Naive thymus-derived CD8-positive, alpha-beta T cell (primary cell): ENCODE data around the gene GRIN1. TPM values are rescaled to one million over a fixed set of nuclear protein-coding genes. Genes with fewer than 3 reads are reported as not detected.
A peak's percentile ranks its signal among the peaks of the same experiment; 100 is the strongest.

Experiments used
- ATAC-seq, 2 donors: fragments of 150-1000 bp; cut with Tn5 transposase in 1 of 2; sonication (Bioruptor Pico), chemical (Tn5 transposase) in 1 of 2; 1 replicate in 1 of 2; 2 replicates in 1 of 2; pipeline ENCODE4 v1.10.0; 2021; ENCODE audit warnings: mild to moderate bottlenecking in 2 of 2, moderate library complexity in 2 of 2
- POLR2A ChIA-PET: fragments of 350-600 bp; sonication (Branson Sonifier 250); formaldehyde crosslinking; loops from one replicate; lab custom pipeline; 2021; ENCODE audit warnings: antibody characterized with exemption; lab: Charles Lee
- DNase-seq, 10 donors: peaks; one replicate each; pipeline versions ENCODE4 v3.0.0 to v3.0.0-alpha.2; 2020 to 2022
- H3K27ac Mint-ChIP-seq, 10 donors: one replicate each; pipeline ENCODE4 v1.8.0; 2020 to 2022; ENCODE audit warnings: mild to moderate bottlenecking in 10 of 10, mixed read lengths in 10 of 10, moderate library complexity in 4 of 10, inconsistent platforms in 1 of 10
- H3K27me3 Mint-ChIP-seq, 5 donors: one replicate each; pipeline ENCODE4 v1.8.0; 2021 to 2022; ENCODE audit warnings: mixed read lengths in 5 of 5
- H3K36me3 Mint-ChIP-seq, 3 donors: one replicate each; pipeline ENCODE4 v1.8.0; 2020 to 2022; ENCODE audit warnings: mixed read lengths in 3 of 3, mild to moderate bottlenecking in 2 of 3, inconsistent platforms in 1 of 3
- H3K4me1 Mint-ChIP-seq, 4 donors: one replicate each; pipeline ENCODE4 v1.8.0; 2021 to 2022; ENCODE audit warnings: mixed read lengths in 4 of 4
- H3K4me3 Mint-ChIP-seq, 10 donors: one replicate each; pipeline ENCODE4 v1.8.0; 2020 to 2022; ENCODE audit warnings: mild to moderate bottlenecking in 10 of 10, mixed read lengths in 10 of 10, moderate library complexity in 6 of 10, inconsistent platforms in 1 of 10
- H3K9me3 Mint-ChIP-seq, 9 donors: one replicate each; pipeline ENCODE4 v1.8.0; 2020 to 2022; ENCODE audit warnings: mixed read lengths in 9 of 9, mild to moderate bottlenecking in 3 of 9, inconsistent platforms in 1 of 9, moderate library complexity in 1 of 9
- polyA plus RNA-seq, 3 donors: library from polyadenylated mRNA; unstranded; fragments of 300-500 nt; fragmentation: Illumina TruSeq; gene quantifications; one replicate each; pipeline ENCODE4 v1.2.3, GENCODE V29; 2021
- total RNA-seq, 8 experiments: library from RNA in 2 of 8; stranded (reverse) in 2 of 8; gene quantifications; one replicate each; pipeline ENCODE4 v1.2.3 and lab custom pipeline; 2021 to 2026

Gene GRIN1
- total and polyA plus RNA-seq, 5 experiments from 2014 or later = not detected

- DNase-seq (no peak), ATAC-seq (no peak)
- Mint-ChIP-seq H3K9me3 (peaks cover 0 to 2% (median 0%) of the 10 kb centered on the region in 9 donors), H3K4me3 (no peak overlapping the region), H3K4me1 (peaks cover 0 to 5% (median 4%) of the 10 kb centered on the region in 4 donors), H3K27ac (no peak overlapping the region), H3K27me3 (peaks cover 5 to 37% (median 17%) of the 10 kb centered on the region in 5 donors), H3K36me3 (no peaks in the 10 kb centered on the region)
- POLR2A ChIA-PET = no interaction called here
Observed at GRCh38 chr9:137147091-137147792, 8.3 kb downstream of the GRIN1 start.

GRCh38 chr9:137147793-137148160 is 8.8 kb downstream of the GRIN1 start:
- ATAC-seq = no peak
- Mint-ChIP-seq H3K27ac (no peak overlapping the region), H3K4me1 (peaks cover 0 to 5% (median 3%) of the 10 kb centered on the region in 4 donors), H3K27me3 (peaks cover 3 to 32% (median 12%) of the 10 kb centered on the region in 5 donors), H3K9me3 (peaks cover 0 to 2% (median 0%) of the 10 kb centered on the region in 9 donors), H3K4me3 (no peak overlapping the region), H3K36me3 (no peaks in the 10 kb centered on the region)
- no peak for DNase-seq
- POLR2A ChIA-PET = no interaction called here

GRCh38 chr9:137148242-137148641 is 9.3 kb downstream of the GRIN1 start:
- no peak overlapping the region for H3K27ac Mint-ChIP-seq
- peaks cover 0 to 2% (median 0%) of the 10 kb centered on the region in 9 donors for H3K9me3 Mint-ChIP-seq
- peaks cover 0 to 5% (median 3%) of the 10 kb centered on the region in 4 donors for H3K4me1 Mint-ChIP-seq
- ATAC-seq (no peak), DNase-seq (no peak)
- no peaks in the 10 kb centered on the region for H3K36me3 Mint-ChIP-seq
- POLR2A ChIA-PET = no interaction called here
- peaks cover 3 to 27% (median 11%) of the 10 kb centered on the region in 5 donors for H3K27me3 Mint-ChIP-seq
- H3K4me3 Mint-ChIP-seq = no peak overlapping the region

- Mint-ChIP-seq H3K27me3 (peaks cover 3 to 23% (median 7%) of the 10 kb centered on the region in 5 donors), H3K4me1 (peaks cover 0 to 5% (median 3%) of the 10 kb centered on the region in 4 donors), H3K27ac (no peak overlapping the region), H3K36me3 (no peaks in the 10 kb centered on the region), H3K9me3 (peaks cover 0 to 2% (median 0%) of the 10 kb centered on the region in 9 donors), H3K4me3 (no peak overlapping the region)
- POLR2A ChIA-PET = no interaction called here
- ATAC-seq (no peak), DNase-seq (no peak)
Observed at GRCh38 chr9:137148661-137149060, 9.7 kb downstream of the GRIN1 start.

- DNase-seq = no peak
- POLR2A ChIA-PET = no interaction called here
- peaks cover 3 to 16% (median 6%) of the 10 kb centered on the region in 5 donors for H3K27me3 Mint-ChIP-seq
- H3K4me1 Mint-ChIP-seq = peaks cover 0 to 5% (median 3%) of the 10 kb centered on the region in 4 donors
- no peak overlapping the region for H3K27ac Mint-ChIP-seq
- H3K36me3 Mint-ChIP-seq = no peaks in the 10 kb centered on the region
- no peak for ATAC-seq
- no peak overlapping the region for H3K4me3 Mint-ChIP-seq
- peaks cover 0 to 2% (median 0%) of the 10 kb centered on the region in 9 donors for H3K9me3 Mint-ChIP-seq
Observed at GRCh38 chr9:137149363-137149762, 10.4 kb downstream of the GRIN1 start.

GRCh38 chr9:137149942-137150616 is 11.1 kb downstream of the GRIN1 start:
- DNase-seq (no peak), ATAC-seq (no peak)
- Mint-ChIP-seq H3K9me3 (peaks cover 0 to 2% (median 0%) of the 10 kb centered on the region in 9 donors), H3K27ac (peak overlapping the region in 1 of 10 donors; percentile 43), H3K36me3 (no peaks in the 10 kb centered on the region), H3K4me3 (no peak overlapping the region), H3K4me1 (peaks cover 0 to 5% (median 3%) of the 10 kb centered on the region in 4 donors), H3K27me3 (peaks cover 4 to 16% (median 6%) of the 10 kb centered on the region in 5 donors)
- POLR2A ChIA-PET = no interaction called here

GRCh38 chr9:137150617-137151457 is 11.9 kb downstream of the GRIN1 start:
- peaks cover 4 to 24% (median 8%) of the 10 kb centered on the region in 5 donors for H3K27me3 Mint-ChIP-seq
- peak overlapping the region in 3 of 10 donors; percentile 27 to 83 (median 48) for H3K27ac Mint-ChIP-seq
- H3K4me1 Mint-ChIP-seq = peaks cover 0 to 5% (median 3%) of the 10 kb centered on the region in 4 donors
- no peak overlapping the region for H3K4me3 Mint-ChIP-seq
- ATAC-seq (peak in 1 of 2 donors; percentile 12), DNase-seq (peak in 1 of 10 donors; percentile 36)
- H3K9me3 Mint-ChIP-seq = peaks cover 0 to 2% (median 0%) of the 10 kb centered on the region in 9 donors
- POLR2A ChIA-PET = interaction anchor here (1.0 kb wide), 1 partner anchor 21 kb away, joined by 3 read pairs; no protein-coding TSS in a partner anchor
- H3K36me3 Mint-ChIP-seq = no peaks in the 10 kb centered on the region

GRCh38 chr9:137152844-137153405 is 14.0 kb downstream of the GRIN1 start:
- Mint-ChIP-seq H3K27me3 (peaks cover 1 to 30% (median 4%) of the 10 kb centered on the region in 5 donors), H3K9me3 (no peaks in the 10 kb centered on the region), H3K36me3 (no peaks in the 10 kb centered on the region), H3K4me3 (no peak overlapping the region), H3K27ac (no peak overlapping the region), H3K4me1 (peaks cover 2 to 15% (median 7%) of the 10 kb centered on the region in 4 donors)
- no peak for DNase-seq
- no peak for ATAC-seq
- POLR2A ChIA-PET = no interaction called here

GRCh38 chr9:137156567-137157375 is 17.8 kb downstream of the GRIN1 start:
- ATAC-seq (peak; percentile 75 to 79), DNase-seq (peak; percentile 25 to 74 (median 48))
- Mint-ChIP-seq H3K4me1 (peaks cover 9 to 27% (median 17%) of the 10 kb centered on the region in 4 donors), H3K27ac (no peak overlapping the region), H3K9me3 (no peaks in the 10 kb centered on the region), H3K27me3 (peaks cover 12 to 60% (median 26%) of the 10 kb centered on the region in 5 donors), H3K4me3 (peak overlapping the region in 9 of 10 donors; percentile 51 to 72 (median 62)), H3K36me3 (peaks cover 0 to 4% (median 0%) of the 10 kb centered on the region in 3 donors)
- POLR2A ChIA-PET = interaction anchor here (0.6 to 1.5 kb wide), 5 partner anchors 19 to 83 kb away, joined by 3 to 7 read pairs (median 4); partner anchors contain the start of gene UAP1L1

GRCh38 chr9:137157618-137158415 is 18.9 kb downstream of the GRIN1 start:
- peaks cover 9 to 28% (median 18%) of the 10 kb centered on the region in 4 donors for H3K4me1 Mint-ChIP-seq
- peak overlapping the region in 1 of 10 donors; percentile 65 for H3K27ac Mint-ChIP-seq
- ATAC-seq (no peak), DNase-seq (no peak)
- POLR2A ChIA-PET = interaction anchor here (0.6 to 1.5 kb wide), 5 partner anchors 19 to 82 kb away, joined by 3 to 7 read pairs (median 3); partner anchors contain the start of gene UAP1L1
- H3K27me3 Mint-ChIP-seq = peaks cover 12 to 66% (median 26%) of the 10 kb centered on the region in 5 donors
- H3K36me3 Mint-ChIP-seq = peaks cover 0 to 4% (median 0%) of the 10 kb centered on the region in 3 donors
- H3K9me3 Mint-ChIP-seq = no peaks in the 10 kb centered on the region
- H3K4me3 Mint-ChIP-seq = peak overlapping the region in 6 of 10 donors; percentile 26 to 61 (median 50)
